GM18511 (cell line): Measurements from ENCODE around the gene CDH13.

Experiments used
- ATAC-seq: cut with Tn5 transposase; IDR thresholded peaks from one replicate; pipeline ENCODE4 v1.9.1; 2021; ENCODE audit warnings: mild to moderate bottlenecking, moderate library complexity; ENCODE audit not compliant: unreplicated experiment

CDH13 gene

GRCh38 chr16:83615141-83615952, 988.6 kb downstream of the CDH13 start:
- ATAC-seq: no peak

GRCh38 chr16:83615953-83616350, 989.2 kb downstream of the CDH13 start:
- ATAC-seq: no peak

GRCh38 chr16:83619381-83620150, 992.8 kb downstream of the CDH13 start:
- no peak for ATAC-seq

- ATAC-seq: no peak
These were observed 995.2 kb downstream of the CDH13 start for GRCh38 chr16:83622010-83622409.

- ATAC-seq: no peak
These were observed 996.4 kb downstream of the CDH13 start for GRCh38 chr16:83623091-83623730.

GRCh38 chr16:83623892-83624291, 997.1 kb downstream of the CDH13 start:
- ATAC-seq: no peak

- ATAC-seq: no peak
These were observed 997.8 kb downstream of the CDH13 start for GRCh38 chr16:83624429-83625120.

GRCh38 chr16:83626204-83626603, 999.4 kb downstream of the CDH13 start:
- no peak for ATAC-seq

- no peak for ATAC-seq
These were observed 999.9 kb downstream of the CDH13 start for GRCh38 chr16:83626676-83627075.

- ATAC-seq: no peak
These were observed 1001.2 kb downstream of the CDH13 start for GRCh38 chr16:83627996-83628395.

- no peak for ATAC-seq
These were observed 1002.7 kb downstream of the CDH13 start for GRCh38 chr16:83629426-83629825.

- no peak for ATAC-seq
These were observed 1003.1 kb downstream of the CDH13 start for GRCh38 chr16:83629836-83630235.

- ATAC-seq: no peak
These were observed 1004.2 kb downstream of the CDH13 start for GRCh38 chr16:83630979-83631378.

- ATAC-seq: no peak
These were observed 1006.5 kb downstream of the CDH13 start for GRCh38 chr16:83633286-83633685.

GRCh38 chr16:83648347-83648746, 1021.6 kb downstream of the CDH13 start:
- no peak for ATAC-seq

- ATAC-seq: no peak
These were observed 1025.1 kb downstream of the CDH13 start for GRCh38 chr16:83651871-83652270.

- no peak for ATAC-seq
These were observed 1026.2 kb downstream of the CDH13 start for GRCh38 chr16:83652943-83653342.

- no peak for ATAC-seq
These were observed 1027.0 kb downstream of the CDH13 start for GRCh38 chr16:83653785-83654184.

- no peak for ATAC-seq
These were observed 1033.5 kb downstream of the CDH13 start for GRCh38 chr16:83660282-83660681.

- ATAC-seq: no peak
These were observed 1034.9 kb downstream of the CDH13 start for GRCh38 chr16:83661656-83662055.

- no peak for ATAC-seq
These were observed 1039.7 kb downstream of the CDH13 start for GRCh38 chr16:83666449-83666848.
